Coronary artery (tissue), 2 donors: ENCODE data around the gene RNU6-9.

Experiments used
- DNase-seq: peaks from one replicate; pipeline ENCODE4 v3.0.0-alpha.2; 2017; ENCODE audit warnings: low spot score
- H3K27ac ChIP-seq, 2 donors: fragments of 200-600 bp; sonication (generic); one replicate each; pipeline ENCODE4 v1.5.1; 2016 to 2019
- H3K4me3 ChIP-seq: fragments of 200-600 bp; sonication (generic); 2 replicates; pipeline ENCODE4 v1.5.1; 2016; ENCODE audit warnings: mild to moderate bottlenecking, moderate library complexity
- TF ChIP-seq, protein P1 (sequence below): fragments of 200-600 bp; sonication (generic); IDR thresholded peaks from one replicate; pipeline ENCODE4 v1.5.1; 2019; ENCODE audit warnings: antibody characterized with exemption

Gene RNU6-9

DNA sequence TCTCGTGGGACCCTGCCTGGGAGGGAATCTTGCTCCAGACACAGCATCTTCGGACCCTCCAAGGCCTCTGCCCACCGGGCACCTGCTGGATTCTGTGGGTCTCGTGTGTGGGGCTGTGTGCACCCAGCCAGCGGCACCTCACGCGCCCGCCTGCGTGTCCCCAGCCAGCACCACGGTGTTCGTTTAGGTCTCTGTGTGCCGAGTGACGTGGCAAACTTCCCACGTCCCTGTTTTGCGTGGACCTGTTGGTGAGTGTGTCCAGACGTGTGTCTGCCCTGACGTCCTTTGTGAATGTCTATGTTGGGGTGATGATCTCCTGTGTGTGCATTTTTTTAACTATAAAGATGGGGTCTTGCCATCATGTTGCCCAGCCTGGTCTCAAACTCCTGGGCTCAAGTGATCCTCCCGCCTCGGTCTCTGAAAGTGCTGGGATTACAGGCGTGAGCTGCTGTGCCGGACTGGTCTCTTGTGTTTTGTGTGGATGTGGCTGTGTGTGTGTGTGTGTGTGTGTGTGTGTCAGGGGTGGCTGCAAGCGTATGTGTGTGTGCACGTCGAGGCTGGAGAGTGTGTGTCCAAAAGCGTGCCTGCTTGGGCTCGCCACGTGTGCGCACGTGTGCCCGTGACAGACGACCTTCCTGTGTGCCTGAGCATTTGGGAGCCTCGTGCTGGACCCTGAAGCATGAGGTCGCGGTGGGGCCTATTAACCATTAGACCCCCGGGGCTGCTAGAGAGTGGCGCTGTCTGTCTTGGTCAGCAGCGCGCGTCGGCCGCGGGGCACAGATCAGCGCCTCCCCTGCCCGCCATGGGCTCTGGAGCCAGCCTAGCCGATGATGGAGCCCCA, 48.2 kb downstream of the RNU6-9 start:
- no peak for DNase-seq
- Histone ChIP-seq H3K27ac (peak overlapping the region; percentile 85 to 90), H3K4me3 (peak overlapping the region; percentile 69)
- TF ChIP-seq, protein P1, sequence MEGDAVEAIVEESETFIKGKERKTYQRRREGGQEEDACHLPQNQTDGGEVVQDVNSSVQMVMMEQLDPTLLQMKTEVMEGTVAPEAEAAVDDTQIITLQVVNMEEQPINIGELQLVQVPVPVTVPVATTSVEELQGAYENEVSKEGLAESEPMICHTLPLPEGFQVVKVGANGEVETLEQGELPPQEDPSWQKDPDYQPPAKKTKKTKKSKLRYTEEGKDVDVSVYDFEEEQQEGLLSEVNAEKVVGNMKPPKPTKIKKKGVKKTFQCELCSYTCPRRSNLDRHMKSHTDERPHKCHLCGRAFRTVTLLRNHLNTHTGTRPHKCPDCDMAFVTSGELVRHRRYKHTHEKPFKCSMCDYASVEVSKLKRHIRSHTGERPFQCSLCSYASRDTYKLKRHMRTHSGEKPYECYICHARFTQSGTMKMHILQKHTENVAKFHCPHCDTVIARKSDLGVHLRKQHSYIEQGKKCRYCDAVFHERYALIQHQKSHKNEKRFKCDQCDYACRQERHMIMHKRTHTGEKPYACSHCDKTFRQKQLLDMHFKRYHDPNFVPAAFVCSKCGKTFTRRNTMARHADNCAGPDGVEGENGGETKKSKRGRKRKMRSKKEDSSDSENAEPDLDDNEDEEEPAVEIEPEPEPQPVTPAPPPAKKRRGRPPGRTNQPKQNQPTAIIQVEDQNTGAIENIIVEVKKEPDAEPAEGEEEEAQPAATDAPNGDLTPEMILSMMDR = no peak

- no peak for DNase-seq
- Histone ChIP-seq H3K4me3 (no peak overlapping the region), H3K27ac (no peak overlapping the region)
- TF ChIP-seq, protein P1 = no peak
Measured at GRCh38 chr19:942133-942645, 48.9 kb downstream of the RNU6-9 start.
